NCI-H2029 treated with DMSO at 0.1 percent for 48 hours (cell line): ENCODE measurements around the gene NPHP4.

Experiments
- DNase-seq: peaks from one replicate; lab custom pipeline; 2025; lab: John Stamatoyannopoulos, UW

Gene NPHP4

DNA sequence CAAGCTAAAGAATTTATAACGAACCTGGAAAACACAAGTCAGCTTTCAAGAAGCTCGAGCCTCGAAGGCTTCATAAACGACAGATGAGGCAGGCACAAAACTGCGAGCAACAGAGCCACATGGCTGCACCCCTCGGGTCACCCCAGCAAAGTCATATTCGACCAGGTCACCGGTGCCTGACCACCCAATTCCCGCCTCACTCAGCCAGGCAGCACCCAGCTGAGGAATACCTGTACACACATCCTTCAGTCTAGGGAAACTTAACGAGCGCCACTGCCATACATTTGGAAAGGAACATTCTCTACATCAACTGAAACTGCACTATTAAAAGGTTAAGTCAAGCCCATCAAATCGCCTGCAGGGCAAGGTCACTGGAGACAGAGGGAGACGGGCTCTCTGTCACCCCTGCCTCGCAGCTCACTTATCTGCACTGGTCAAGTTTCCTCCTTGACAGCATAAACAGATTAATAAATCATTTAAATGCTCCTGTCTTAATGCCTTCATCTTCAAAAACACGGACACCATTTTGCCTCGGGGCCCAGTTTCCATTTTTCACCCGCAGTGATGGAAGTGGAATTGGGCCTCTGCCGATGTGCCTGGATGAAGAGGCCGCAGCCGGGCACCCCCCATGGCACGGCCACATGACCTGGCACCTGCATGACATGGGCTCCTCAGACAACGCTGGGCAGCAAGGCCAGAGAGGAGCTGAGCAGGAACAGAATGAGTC lies 20.6 kb downstream of the NPHP4 start:
- DNase-seq: no peak

DNA sequence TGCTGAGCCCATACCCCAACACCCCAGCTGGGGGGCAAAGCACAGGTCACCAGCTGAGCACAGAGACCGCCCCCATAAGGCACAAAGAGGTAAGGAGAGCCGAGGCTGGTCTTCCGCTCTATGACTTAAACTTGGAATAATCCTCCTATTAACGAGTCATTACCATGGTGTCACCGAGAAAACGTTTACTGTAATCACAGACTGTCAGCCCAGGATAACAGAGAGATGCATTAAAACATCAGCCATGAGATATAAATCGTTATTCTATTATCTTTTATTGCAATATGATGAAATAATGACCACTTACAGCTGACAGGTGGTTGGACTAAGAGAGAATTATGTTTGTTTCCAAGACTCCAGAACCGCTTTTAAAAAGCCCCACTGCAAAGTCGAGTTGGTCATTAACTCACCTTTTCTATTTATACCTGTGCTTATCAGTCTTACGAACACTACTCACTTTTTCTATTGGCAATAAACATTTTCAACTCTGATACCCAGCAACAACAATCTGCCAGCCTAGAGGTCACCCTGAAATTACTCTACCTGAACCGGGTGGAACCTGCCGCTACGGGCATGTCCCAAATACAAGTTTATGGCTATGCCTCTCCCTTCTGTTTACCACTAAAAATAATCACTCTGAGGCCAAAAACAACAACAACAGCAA lies 21.5 kb downstream of the NPHP4 start:
- DNase-seq: no peak

DNA sequence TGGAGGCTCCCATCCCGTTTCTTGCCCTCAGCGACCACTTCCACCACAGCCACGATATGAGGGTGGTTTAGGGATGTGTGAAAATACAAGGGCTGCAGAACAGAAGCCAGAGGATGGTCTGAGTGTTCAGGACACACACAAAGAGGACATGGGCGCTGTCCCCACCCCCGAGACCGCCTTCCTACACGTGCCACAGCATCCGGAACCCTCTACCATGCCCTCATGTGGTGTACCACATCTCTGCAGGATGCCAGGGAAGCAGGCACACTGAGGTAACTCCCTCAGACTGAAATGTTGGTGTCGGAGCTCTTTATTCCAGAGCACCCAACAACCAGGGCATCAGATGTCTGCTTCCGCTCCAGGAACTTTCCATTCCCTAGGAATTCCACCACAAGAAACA lies 23.1 kb downstream of the NPHP4 start:
- DNase-seq: no peak

DNA sequence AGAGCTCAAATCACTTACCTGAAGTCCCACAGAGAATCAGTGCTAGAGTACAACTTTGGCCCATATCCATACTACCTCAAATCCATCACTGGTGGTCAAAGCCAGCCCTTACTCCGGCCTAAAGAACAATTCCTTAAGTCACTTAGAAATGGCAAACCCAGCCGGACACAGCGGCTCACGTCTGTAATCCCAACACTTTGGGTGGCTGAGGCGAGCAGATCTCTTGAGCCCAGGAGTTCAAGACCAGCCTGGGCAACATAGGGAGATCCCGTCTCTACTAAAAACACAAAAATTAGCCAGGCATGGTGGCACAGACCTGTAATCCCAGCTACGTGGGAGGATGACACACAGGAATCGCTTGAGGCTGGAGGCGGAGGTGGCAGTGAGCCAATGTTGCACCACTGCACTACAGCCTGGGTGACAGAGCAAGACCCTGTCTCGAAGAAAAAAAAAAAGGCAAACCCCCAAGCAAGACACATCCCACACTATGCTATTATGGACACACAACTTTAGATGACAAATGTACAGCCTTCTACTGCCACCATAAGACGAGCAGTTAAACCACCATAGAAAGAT lies 24.0 kb downstream of the NPHP4 start:
- no peak for DNase-seq

DNA sequence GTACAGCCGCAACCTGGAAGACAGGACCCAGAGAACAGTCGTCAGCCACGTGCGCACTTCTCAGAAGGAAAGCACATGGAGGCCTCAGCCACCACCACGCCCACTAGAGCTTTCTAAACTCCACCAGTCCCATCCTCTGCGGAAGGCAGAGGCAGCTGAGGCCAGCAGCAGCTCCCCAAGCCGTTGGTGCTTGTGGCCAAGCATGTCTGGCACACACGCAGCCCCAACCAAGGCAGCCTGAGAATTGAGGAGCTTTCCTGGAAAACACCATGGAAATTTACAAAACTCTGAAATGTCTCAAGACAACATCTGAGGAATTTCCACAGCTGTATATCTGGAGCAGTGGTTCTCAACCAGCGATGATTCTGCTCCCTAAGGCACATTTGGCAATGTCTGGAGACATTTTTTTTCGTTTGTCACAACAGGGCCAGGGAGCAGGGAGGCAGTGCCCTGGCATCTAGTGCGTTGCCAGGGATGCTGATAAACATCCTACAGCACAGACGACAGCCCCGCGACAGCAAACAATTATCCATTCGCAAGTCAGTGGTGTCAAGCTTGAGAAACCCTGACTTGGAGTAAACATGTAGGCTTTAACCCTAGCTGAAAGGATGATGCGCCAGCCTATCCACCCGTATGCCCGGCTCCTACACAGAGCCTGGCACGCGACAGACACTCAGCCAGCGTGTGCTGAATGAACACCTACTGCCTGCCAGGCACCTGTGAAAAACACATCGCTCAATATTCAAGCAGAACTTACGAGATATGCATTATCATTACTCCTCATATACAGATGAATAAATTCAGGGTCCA lies 24.7 kb downstream of the NPHP4 start:
- no peak for DNase-seq

DNA sequence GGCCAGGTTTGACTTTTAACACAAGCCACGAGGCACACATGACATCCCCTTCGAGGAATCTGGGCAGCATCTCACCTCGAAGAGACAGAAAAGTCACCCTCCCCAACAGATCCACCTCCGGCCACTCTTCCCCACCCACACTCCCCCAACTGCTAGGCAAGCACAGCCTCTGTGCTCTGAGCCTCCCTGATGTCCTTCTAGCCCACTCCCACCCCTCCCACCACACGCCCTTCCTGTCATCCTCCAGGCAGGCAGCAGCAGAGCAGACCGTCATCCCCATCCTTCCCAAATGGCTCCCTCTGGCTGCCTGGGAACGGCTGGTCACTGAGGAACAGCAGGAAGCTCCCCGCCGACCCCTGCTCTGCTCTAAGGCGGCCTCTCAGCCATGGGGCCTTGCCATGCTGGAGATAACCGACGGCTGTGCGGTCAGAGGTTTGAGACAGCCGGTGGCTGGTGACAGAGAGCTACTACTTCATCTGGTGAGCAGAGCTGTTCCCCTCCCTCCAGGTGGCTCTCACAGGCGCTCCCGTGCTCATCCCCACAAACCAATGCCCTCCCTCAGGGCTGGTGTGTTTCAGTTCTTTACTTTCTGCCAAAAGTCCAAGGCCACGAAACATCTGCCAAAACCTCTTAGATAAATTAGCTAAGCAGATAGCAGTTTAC lies 25.6 kb downstream of the NPHP4 start:
- no peak for DNase-seq

DNA sequence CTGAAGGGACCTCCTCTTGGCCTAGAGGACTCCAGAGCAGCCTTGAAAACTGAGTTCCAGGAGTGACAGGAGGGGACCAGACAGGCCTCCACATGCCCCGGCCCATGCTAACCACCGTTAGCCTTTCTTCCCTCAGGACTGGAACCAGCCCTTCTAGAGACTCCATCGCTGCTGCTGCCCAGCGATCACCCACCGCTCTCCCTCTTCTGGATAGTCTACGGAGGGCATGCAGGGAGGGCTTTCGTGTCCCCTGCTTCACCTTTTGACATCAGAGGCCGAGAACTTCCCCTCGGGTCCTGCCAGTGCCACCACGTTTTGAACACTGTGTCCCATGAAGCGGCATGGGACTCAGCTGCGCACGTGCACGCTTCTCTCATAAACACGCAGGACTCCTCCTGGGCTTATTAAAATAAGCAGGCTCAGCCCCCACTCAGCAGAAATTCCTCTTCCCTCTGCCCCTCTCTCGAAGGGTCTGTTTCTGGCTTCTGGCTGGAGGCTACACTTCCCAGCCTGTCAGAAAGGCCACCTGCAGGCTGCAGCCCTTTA lies 26.6 kb downstream of the NPHP4 start:
- no peak for DNase-seq

DNA sequence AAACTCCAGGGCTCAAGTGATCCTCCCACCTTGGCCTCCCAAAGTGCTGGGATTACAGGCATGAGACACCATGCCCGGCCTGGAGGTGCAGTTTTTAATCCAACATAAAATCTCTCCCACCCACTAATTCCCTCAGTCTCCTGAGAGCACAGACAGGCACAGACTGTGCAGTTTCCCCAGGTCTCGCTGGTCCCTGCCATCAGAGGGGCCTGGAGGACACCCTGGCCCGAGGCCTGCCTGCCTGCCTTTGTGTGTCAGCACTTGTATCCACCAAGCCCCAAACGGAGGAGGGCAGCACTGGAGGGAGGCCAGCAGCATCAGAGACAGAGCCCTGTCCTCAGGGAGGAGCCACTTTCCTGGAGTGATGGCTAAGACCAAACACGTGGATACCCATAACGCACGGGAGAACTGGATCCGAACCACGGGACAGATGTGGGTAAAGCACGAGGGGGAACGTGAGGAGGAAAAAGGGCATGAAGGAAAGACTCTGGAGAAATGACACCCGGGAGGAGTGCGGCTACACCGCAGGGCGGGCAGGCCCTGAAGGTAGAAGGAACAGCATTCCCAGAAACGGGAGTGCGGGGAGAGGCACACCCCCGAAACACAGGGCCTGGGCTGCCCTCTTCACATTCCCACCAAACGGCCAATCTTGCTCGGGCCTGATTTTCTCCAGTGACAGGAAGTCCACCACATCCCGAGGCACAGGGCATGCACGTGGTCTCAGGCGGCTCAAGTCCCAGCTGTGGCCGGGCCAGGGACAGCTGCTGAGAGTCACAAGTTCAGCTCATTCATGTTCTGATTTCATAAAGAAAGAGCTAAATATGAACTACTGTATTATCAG lies 29.7 kb downstream of the NPHP4 start:
- DNase-seq: no peak

DNA sequence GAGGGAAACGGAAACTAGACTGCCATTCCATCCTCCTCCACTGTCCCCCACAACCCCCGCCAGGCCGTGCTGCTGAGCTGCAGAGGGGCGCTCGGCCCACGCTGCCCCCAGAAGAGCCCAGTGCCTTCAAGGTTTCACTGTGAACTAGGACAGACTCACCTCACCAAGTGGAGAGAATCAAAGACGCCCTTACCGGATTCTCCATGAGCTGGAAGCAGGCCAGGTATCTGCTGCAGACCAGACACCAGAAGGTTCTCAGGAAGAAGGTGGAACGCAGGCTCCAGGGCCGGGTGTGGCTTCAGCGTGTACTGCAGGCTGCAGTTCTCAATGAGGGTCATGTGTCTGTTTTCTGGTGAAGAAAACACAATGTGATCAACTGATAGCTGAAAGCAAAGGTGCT lies 30.6 kb downstream of the NPHP4 start:
- peak; percentile 58 for DNase-seq

DNA sequence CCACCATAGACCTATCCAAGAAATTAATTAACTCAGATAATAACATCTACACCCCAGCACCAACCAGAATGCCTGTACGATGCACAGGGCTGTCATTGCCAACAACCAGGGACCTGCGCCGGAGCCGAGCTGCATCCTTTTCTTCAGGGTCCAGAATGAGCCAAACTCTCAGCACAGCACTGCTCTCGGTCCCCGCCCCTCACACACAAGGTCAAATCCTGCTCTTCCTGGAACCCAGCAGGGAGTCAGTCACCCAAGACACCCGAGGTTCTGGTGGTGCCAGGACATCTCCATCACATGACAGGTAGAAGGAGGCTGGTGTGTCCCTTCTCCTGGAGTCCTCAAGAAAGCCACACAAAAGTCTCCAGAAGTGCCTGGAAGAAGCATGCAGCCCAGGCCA lies 31.9 kb downstream of the NPHP4 start:
- no peak for DNase-seq

DNA sequence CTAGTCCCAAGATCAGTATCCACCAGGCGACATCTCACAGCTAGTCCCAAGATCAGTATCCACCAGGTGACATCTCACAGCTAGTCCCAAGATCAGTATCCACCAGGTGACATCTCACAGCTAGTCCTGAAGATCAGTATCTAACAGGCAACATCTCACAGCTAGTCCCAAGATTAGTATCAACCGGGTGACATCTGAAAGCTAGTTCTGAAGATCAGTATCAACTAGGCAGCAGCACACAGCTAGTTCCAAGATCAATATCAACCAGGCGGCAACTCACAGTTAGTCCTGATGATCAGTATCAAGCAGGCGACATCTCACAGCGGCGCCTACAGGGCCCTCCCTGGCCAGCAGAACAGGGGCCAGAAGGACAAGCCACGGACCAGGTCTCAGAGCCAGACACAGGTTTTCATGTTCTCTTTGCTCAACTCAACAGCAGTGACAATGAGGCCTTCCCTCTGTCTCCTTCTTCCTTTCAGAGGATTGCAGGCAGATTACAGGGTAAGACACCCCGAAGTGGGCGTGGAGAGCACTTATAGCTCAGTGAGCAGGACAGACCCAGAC lies 32.5 kb downstream of the NPHP4 start:
- no peak for DNase-seq

DNA sequence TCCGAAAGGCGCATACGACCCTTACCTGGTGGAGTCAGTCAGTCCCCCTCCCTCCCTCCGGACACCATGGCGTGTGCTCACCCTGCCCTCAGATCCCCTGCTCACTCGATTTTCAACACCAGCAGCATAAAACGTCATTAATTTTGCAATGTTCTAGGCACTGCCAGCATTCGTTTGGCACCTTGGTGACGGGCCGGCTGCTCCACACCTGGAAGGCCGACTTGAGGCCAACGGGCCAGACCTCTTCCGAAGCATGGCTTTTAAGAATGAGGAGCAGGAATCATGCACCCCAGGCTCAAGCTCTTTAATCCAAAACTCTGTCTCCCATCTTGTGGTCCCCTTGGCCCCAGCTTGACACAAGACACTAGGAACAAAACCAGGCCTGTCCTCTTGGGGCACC lies 33.1 kb downstream of the NPHP4 start:
- no peak for DNase-seq

DNA sequence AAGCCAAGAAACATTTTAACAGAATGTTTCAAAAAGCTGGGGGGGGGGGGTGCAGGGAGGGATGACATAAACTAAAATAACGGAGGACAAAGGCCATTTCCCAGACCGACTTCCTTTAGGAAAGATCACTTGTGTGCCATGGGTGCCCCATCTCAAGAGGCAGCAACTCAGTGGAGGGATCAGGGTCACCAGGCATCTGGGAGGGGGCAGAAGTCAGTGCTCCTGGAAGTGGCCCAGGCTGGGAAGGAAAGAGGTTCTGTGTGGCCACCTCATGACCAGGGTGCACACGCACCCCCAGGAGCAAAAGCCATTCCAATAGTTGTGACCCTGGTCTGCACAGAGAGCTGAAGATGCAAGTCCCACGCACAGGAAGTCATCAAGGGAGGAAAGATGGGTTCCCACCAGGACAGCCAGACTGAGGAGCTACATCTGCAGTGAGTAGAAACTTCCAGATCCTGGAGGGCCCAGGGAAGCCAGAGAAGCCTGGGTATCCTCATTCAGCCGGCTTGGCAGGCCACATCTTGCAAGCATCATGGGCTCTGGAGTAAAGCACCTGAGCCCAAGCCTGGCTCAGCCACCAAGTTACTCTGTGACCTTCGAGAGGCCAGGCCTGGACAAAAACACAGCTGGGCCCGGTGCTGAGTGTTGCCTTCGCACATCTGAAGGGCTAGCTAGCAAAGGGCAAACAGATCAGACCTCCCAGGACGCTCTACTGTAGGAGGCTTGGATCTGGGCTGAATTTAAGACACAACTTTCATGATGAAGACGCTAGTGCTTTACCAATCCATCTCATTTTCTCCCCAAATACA lies 36.0 kb downstream of the NPHP4 start:
- no peak for DNase-seq

DNA sequence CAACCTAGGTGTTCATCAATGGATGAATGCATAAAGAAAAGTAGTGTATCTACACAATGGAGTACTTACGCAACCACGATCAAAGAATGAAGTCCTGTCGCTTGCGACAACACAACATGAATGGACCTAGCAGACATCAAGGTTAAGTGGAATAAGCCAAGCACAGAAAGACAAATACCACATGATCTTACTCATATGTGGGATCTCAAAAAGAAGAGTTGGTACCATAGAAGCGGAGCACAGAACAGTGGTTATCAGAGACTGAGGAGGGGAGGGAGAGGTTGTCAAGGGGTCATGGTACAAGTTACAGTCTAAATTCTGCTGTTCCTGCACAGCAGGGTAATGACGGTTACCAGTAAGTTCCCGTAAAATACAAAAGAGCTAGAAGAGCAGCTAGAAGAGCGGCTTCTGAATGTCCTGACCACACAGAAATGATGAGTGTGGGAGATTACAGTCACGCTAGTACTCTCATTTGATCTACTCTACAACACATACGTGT lies 36.7 kb downstream of the NPHP4 start:
- DNase-seq: no peak

DNA sequence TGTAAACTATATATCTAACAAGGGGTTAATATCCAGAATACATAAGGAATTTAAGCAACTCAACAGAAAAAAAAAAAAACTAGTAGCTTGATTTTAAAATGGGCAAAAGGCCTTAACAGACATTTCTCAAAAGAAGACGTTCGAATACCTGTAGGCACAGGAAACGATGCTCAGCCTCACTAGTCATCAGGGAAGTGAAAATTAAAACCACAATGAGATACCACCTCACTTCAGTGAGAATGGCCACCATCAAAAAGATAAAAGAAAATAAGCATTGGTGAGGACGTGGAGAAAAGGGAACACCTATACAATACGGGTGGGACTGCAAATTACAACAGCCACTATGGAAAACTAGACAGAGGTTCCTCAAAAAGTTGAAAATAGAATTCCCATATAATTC lies 37.3 kb downstream of the NPHP4 start:
- DNase-seq: no peak

DNA sequence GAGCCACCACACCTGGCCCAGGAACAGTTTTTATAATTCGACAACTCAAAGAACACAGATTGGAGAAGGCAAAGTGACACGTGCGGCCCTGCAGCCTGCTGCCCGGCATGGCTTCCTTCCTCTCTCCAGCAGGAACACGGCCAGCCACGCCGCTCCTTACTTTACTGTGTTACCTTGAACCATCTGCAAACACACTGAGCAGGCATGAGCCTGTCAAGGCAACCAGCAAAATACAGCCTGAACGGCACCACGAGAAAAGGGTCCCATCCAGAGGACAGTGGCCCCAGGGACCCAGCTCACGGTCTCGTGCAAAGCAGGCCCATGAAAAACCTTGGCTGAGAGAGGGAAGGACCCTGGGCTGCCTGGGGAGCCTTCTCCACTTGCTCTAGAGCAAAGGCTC lies 38.8 kb downstream of the NPHP4 start:
- DNase-seq: no peak

DNA sequence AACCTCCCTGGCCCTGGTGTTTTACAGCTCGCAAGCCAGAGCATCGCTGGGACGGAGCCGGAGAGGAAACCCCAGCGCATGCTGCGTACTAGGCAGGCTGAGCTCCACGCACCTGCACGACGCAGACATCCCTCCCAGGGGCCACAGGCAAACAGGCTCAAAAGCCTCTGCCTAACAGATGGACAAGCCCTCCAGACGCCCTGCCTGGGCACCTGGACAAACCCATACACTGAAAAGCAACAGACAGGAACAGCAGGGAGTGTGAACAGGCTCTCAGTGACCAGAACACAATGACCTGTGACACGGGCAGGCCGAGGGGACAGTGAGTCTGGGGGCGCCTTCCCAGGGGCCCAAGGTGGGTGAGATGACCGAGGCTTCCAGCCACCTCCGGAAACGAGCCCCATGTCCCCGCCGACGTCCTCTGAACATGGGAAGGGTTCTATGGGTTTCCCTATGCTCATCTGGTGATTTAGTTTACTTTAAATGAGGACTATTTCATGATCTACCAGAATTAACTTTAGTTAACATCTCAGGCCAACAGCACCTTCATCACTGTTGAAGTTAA lies 40.3 kb downstream of the NPHP4 start:
- no peak for DNase-seq

DNA sequence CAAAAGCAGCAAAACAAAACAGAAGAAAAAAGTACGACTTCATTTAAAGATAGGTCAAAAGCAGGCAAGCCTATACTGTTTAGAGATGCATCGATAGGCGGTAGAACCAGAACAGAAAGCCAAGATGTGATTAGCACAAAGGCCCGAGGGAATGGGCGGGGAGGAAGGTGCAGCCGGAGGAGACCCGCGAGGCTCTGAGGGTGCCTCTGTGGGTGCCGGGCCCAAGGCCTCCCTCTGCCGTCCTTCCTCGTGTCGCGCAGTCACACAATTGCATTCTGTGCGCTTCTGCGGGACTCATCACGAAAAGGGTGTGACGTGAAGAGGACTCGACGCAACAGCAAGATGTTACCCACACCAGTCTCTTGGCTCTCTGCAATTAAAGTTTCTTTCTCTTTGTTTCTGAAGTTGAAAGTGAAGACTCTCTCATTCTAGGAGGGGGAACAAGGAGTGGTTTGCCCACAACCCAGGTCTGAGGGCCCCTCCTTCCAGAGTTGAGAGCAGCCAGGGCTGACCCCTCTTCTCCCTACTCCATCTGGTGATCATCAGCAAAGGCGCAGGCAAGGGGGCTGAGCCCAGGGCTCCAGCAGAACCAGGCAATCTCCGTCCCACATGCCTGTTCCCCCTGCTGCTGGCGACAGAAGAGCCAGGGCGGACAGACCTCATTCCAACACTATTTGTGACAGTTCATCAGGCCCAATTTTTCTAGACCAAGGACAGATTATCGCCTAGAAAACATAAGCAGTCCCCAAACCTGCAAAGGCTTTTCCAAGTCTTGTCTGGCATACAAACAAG lies 41.0 kb downstream of the NPHP4 start:
- no peak for DNase-seq
